Endodermal cell (in vitro differentiated cells): ENCODE measurements around the gene PPP1R16B. TPM values are rescaled to one million over a fixed set of nuclear protein-coding genes. Genes with fewer than 3 reads are reported as not detected.

Experiments
- DNase-seq: peaks from one replicate; pipeline ENCODE4 v3.0.0-alpha.2; 2017
- H3K27ac ChIP-seq: 2 replicates; pipeline ENCODE4 v1.5.1; 2013; ENCODE audit warnings: mild to moderate bottlenecking, low read depth, low read length, moderate library complexity
- H3K27me3 ChIP-seq: 2 replicates; pipeline ENCODE4 v1.6.1; 2013; ENCODE audit warnings: mild to moderate bottlenecking, low read length, moderate library complexity; ENCODE audit not compliant: insufficient read depth, control insufficient read depth, poor library complexity, severe bottlenecking
- H3K36me3 ChIP-seq: 2 replicates; pipeline ENCODE4 v1.7.0; 2013; ENCODE audit warnings: mild to moderate bottlenecking, low read length, moderate library complexity; ENCODE audit not compliant: control insufficient read depth, insufficient read depth
- H3K4me1 ChIP-seq: one replicate; pipeline ENCODE4 v1.7.0; 2013; ENCODE audit warnings: low read length; ENCODE audit not compliant: control insufficient read depth, insufficient read depth
- H3K4me3 ChIP-seq: 2 replicates; pipeline ENCODE4 v1.5.1; 2013; ENCODE audit warnings: mild to moderate bottlenecking, low read length, moderate library complexity
- H3K9ac ChIP-seq: 2 replicates; pipeline ENCODE4 v1.6.1; 2013; ENCODE audit warnings: mild to moderate bottlenecking, low read length, moderate library complexity; ENCODE audit not compliant: poor library complexity, severe bottlenecking; ENCODE audit errors: extremely low read depth
- H3K9me3 ChIP-seq: 2 replicates; pipeline ENCODE4 v1.6.1; 2013; ENCODE audit warnings: mild to moderate bottlenecking, low read length, moderate library complexity; ENCODE audit not compliant: control insufficient read depth
- H3K27ac Mint-ChIP-seq: 2 replicates; pipeline ENCODE4 v1.8.0; 2020; ENCODE audit warnings: mixed read lengths
- H3K27me3 Mint-ChIP-seq: 2 replicates; pipeline ENCODE4 v1.8.0; 2021; ENCODE audit warnings: mild to moderate bottlenecking, mixed read lengths; ENCODE audit not compliant: insufficient read depth
- H3K36me3 Mint-ChIP-seq: 2 replicates; pipeline ENCODE4 v1.8.0; 2020; ENCODE audit warnings: low read depth, mixed read lengths
- H3K4me1 Mint-ChIP-seq: 2 replicates; pipeline ENCODE4 v1.8.0; 2020; ENCODE audit warnings: mixed read lengths
- H3K4me3 Mint-ChIP-seq: 2 replicates; pipeline ENCODE4 v1.8.0; 2020; ENCODE audit warnings: mild to moderate bottlenecking, moderate library complexity, mixed read lengths
- H3K9me3 Mint-ChIP-seq: 2 replicates; pipeline ENCODE4 v1.8.0; 2020; ENCODE audit warnings: mild to moderate bottlenecking, mixed read lengths
- WGBS, 2 experiments: methylation state at CpG; one replicate each; pipeline versions ENCODE4 v1.1.5 to v1.1.7; 2013; ENCODE audit warnings: missing lambda C conversion rate in 2 of 2, mixed read lengths in 1 of 2; ENCODE audit not compliant: insufficient coverage in 1 of 2, insufficient read length in 1 of 2; 5-methylcytosine and 5-hydroxymethylcytosine counted together
- total RNA-seq, 2 donors: library from RNA; stranded (reverse); fragmentation: NEBNext Ultra II Directional in 1 of 2; extraction: Animal tissue kit (Norgen Biotek cat#: 25700) in 1 of 2; gene quantifications; 2 replicates in 1 of 2; 3 replicates in 1 of 2; pipeline ENCODE4 v1.2.1, GENCODE V29; 2021
- TF ChIP-seq, protein P1 (sequence below): fragments of 200-600 bp; sonication (generic); conservative IDR thresholded peaks from 2 replicates; pipeline ENCODE4 v1.5.0; 2021; ENCODE audit warnings: antibody characterized with exemption, mild to moderate bottlenecking

PPP1R16B gene
- total RNA-seq, 2 donors from 2014 or later, result 6.7 to 15.3 TPM

DNA sequence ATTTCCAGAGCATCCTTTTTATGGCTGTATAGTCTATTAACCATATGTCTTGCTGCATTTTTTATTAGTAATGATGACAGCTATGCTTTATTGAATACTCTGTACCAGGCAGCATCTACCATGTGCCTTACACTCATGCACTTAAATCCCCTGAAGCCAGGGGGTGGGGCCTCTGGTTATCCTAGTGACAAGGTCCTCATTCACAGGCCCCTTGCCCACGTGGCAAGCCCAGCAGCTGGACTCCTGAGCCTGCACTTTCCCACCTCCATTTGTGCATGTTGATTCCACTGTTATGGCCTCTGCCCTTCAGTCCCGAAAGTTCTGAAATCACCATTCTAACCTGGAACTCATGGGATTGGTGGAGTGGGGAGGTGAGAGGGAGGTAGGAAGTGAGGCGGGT, 35.0 kb upstream of the PPP1R16B start:
- Histone ChIP-seq H3K4me3 (no peak overlapping the region), H3K27ac (no peak overlapping the region), H3K9ac (no peak overlapping the region), H3K4me1 (peaks cover 4% of the 10 kb centered on the region), H3K27me3 (no peaks in the 10 kb centered on the region), H3K36me3 (peaks cover 85% of the 10 kb centered on the region), H3K9me3 (peaks cover 21% of the 10 kb centered on the region)
- Mint-ChIP-seq H3K9me3 (peaks cover 21% of the 10 kb centered on the region), H3K27me3 (no peaks in the 10 kb centered on the region), H3K36me3 (peaks cover 82% of the 10 kb centered on the region), H3K27ac (no peak overlapping the region), H3K4me1 (peaks cover 7% of the 10 kb centered on the region), H3K4me3 (no peak overlapping the region)
- TF ChIP-seq, protein P1, sequence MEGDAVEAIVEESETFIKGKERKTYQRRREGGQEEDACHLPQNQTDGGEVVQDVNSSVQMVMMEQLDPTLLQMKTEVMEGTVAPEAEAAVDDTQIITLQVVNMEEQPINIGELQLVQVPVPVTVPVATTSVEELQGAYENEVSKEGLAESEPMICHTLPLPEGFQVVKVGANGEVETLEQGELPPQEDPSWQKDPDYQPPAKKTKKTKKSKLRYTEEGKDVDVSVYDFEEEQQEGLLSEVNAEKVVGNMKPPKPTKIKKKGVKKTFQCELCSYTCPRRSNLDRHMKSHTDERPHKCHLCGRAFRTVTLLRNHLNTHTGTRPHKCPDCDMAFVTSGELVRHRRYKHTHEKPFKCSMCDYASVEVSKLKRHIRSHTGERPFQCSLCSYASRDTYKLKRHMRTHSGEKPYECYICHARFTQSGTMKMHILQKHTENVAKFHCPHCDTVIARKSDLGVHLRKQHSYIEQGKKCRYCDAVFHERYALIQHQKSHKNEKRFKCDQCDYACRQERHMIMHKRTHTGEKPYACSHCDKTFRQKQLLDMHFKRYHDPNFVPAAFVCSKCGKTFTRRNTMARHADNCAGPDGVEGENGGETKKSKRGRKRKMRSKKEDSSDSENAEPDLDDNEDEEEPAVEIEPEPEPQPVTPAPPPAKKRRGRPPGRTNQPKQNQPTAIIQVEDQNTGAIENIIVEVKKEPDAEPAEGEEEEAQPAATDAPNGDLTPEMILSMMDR, result no peak
- WGBS, 2 experiments, result 88 to 90% methylated on average over 3 of the region's 3 CpGs
- no peak for DNase-seq

DNA sequence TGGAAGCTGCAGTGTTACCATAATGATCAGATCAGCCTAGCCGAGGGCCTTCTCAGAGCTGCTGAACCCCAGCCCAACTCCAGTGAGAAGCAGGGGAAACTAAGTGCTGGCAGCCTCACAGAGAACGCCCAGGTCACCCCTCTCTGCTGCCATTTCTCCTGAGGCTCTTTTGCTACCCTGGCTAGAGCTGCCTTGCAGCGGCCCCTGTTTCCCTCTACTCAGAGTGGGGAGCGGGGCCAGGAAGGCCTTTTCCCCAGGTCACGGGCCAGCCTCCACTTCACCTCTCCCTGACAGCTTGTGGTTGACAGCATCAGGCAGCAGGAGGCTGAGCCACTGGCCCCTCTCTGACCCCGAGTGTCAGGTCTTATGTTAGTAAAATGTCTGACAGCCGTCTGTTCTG, 34.5 kb upstream of the PPP1R16B start:
- WGBS, 2 experiments, result 89 to 93% methylated on average over 5 to 7 of the region's 7 CpGs
- H3K9me3 Mint-ChIP-seq, result peaks cover 21% of the 10 kb centered on the region
- no peak overlapping the region for H3K4me3 Mint-ChIP-seq
- DNase-seq, result no peak
- TF ChIP-seq, protein P1, result no peak
- peak overlapping the region; percentile 6 for H3K27ac Mint-ChIP-seq
- Histone ChIP-seq H3K4me1 (peaks cover 4% of the 10 kb centered on the region), H3K9ac (no peak overlapping the region), H3K9me3 (peaks cover 21% of the 10 kb centered on the region), H3K4me3 (no peak overlapping the region), H3K36me3 (peaks cover 81% of the 10 kb centered on the region), H3K27me3 (no peaks in the 10 kb centered on the region), H3K27ac (no peak overlapping the region)
- H3K36me3 Mint-ChIP-seq, result peaks cover 82% of the 10 kb centered on the region
- no peaks in the 10 kb centered on the region for H3K27me3 Mint-ChIP-seq
- peaks cover 5% of the 10 kb centered on the region for H3K4me1 Mint-ChIP-seq

DNA sequence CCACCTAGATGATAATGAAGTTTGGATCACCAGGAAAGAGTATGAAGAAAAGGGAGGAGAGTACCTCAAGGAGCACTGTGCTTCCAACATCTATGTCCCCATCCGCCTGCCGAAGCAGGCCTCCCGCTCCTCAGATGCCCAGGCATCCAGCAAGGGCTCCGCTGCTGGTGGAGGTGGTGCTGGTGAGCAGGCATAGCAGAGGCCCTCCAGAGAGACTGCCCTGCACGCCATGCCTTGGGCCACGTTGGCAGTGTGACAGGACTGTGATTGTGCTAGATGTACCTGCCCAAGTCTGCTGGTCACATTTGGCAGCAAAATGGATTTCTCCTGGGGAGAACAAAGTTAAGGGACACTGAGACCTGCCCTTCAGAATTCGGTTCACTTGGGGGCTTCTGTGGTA, 33.9 kb upstream of the PPP1R16B start:
- H3K36me3 ChIP-seq, result peaks cover 78% of the 10 kb centered on the region
- H3K9me3 Mint-ChIP-seq, result peaks cover 21% of the 10 kb centered on the region
- 83 to 93% methylated on average over 2 to 7 of the region's 7 CpGs for WGBS, 2 experiments
- peaks cover 21% of the 10 kb centered on the region for H3K9me3 ChIP-seq
- no peak overlapping the region for H3K9ac ChIP-seq
- no peak for DNase-seq
- no peak overlapping the region for H3K27ac ChIP-seq
- H3K27me3 Mint-ChIP-seq, result no peaks in the 10 kb centered on the region
- TF ChIP-seq, protein P1, result no peak
- H3K4me1 Mint-ChIP-seq, result no peaks in the 10 kb centered on the region
- no peaks in the 10 kb centered on the region for H3K4me1 ChIP-seq
- no peak overlapping the region for H3K27ac Mint-ChIP-seq
- H3K36me3 Mint-ChIP-seq, result peaks cover 84% of the 10 kb centered on the region
- H3K27me3 ChIP-seq, result no peaks in the 10 kb centered on the region
- H3K4me3 ChIP-seq, result no peak overlapping the region
- H3K4me3 Mint-ChIP-seq, result no peak overlapping the region
